ENCODE results near the gene PFKFB3. TPM values are rescaled to one million over a fixed set of nuclear protein-coding genes. Genes with fewer than 3 reads are reported as not detected.
"Not testable (repeated sequence)": the region's sequence is repeated elsewhere in the genome, so short reads cannot be mapped to it uniquely, and the experiment has no call there.

PFKFB3 gene
- total RNA-seq, 1 donor from 2014 or later = 28.4 TPM

GRCh38 chr10:6234371-6234770 is 31.6 kb downstream of the PFKFB3 start:
- DNase-seq (ENCODE audit: low read depth, low spot score) = no peak

- no peak for DNase-seq (ENCODE audit: low read depth, low spot score)
These were observed 33.8 kb downstream of the PFKFB3 start for GRCh38 chr10:6236349-6237198.

- DNase-seq (ENCODE audit: low read depth, low spot score) = no peak
These were observed 34.4 kb downstream of the PFKFB3 start for GRCh38 chr10:6237199-6237530.

- DNase-seq (ENCODE audit: low read depth, low spot score) = not testable (repeated sequence)
These were observed 36.0 kb downstream of the PFKFB3 start for GRCh38 chr10:6238587-6239212.

GRCh38 chr10:6239213-6239991 is 36.7 kb downstream of the PFKFB3 start:
- peak; percentile 94 for DNase-seq (ENCODE audit: low read depth, low spot score)

- DNase-seq (ENCODE audit: low read depth, low spot score) = no peak
These were observed 37.5 kb downstream of the PFKFB3 start for GRCh38 chr10:6240254-6240653.

- no peak for DNase-seq (ENCODE audit: low read depth, low spot score)
These were observed 39.4 kb downstream of the PFKFB3 start for GRCh38 chr10:6242089-6242488.

GRCh38 chr10:6244510-6244909 is 41.8 kb downstream of the PFKFB3 start:
- no peak for DNase-seq (ENCODE audit: low read depth, low spot score)

GRCh38 chr10:6247041-6247712 is 44.4 kb downstream of the PFKFB3 start:
- peak; percentile 5 for DNase-seq (ENCODE audit: low read depth, low spot score)

GRCh38 chr10:6248908-6249307 is 46.2 kb downstream of the PFKFB3 start:
- DNase-seq (ENCODE audit: low read depth, low spot score) = not testable (repeated sequence)

GRCh38 chr10:6249698-6250097 is 47.0 kb downstream of the PFKFB3 start:
- DNase-seq (ENCODE audit: low read depth, low spot score) = no peak

- DNase-seq (ENCODE audit: low read depth, low spot score) = no peak
These were observed 48.0 kb downstream of the PFKFB3 start for GRCh38 chr10:6250745-6251144.

GRCh38 chr10:6254201-6254600 is 51.5 kb downstream of the PFKFB3 start:
- no peak for DNase-seq (ENCODE audit: low read depth, low spot score)

- DNase-seq (ENCODE audit: low read depth, low spot score) = no peak
These were observed 52.9 kb downstream of the PFKFB3 start for GRCh38 chr10:6255548-6256061.

GRCh38 chr10:6256439-6256838 is 53.7 kb downstream of the PFKFB3 start:
- DNase-seq (ENCODE audit: low read depth, low spot score) = no peak

GRCh38 chr10:6259153-6259552 is 56.4 kb downstream of the PFKFB3 start:
- DNase-seq (ENCODE audit: low read depth, low spot score) = no peak

GRCh38 chr10:6260843-6261242 is 58.1 kb downstream of the PFKFB3 start:
- no peak for DNase-seq (ENCODE audit: low read depth, low spot score)

- DNase-seq (ENCODE audit: low read depth, low spot score) = no peak
These were observed 65.2 kb downstream of the PFKFB3 start for GRCh38 chr10:6267941-6268340.

GRCh38 chr10:6269432-6269831 is 66.7 kb downstream of the PFKFB3 start:
- no peak for DNase-seq (ENCODE audit: low read depth, low spot score)

- DNase-seq (ENCODE audit: low read depth, low spot score) = no peak
These were observed 67.5 kb downstream of the PFKFB3 start for GRCh38 chr10:6269953-6270867.
